CD4-positive, alpha-beta T cell (primary cell): ENCODE data around the gene OGT. TPM values are rescaled to one million over a fixed set of nuclear protein-coding genes. Genes with fewer than 3 reads are reported as not detected.
"Not testable (repeated sequence)": the region's sequence is repeated elsewhere in the genome, so short reads cannot be mapped to it uniquely, and the experiment has no call there.

Experiments used
- ATAC-seq: fragments of 200-7000 bp; cut with Tn5 transposase; one replicate; pipeline ENCODE4 v1.10.0; 2022; ENCODE audit warnings: mild to moderate bottlenecking; ENCODE audit not compliant: poor library complexity
- CTCF ChIA-PET: fragments of 350-600 bp; sonication (Branson Sonifier 250); formaldehyde crosslinking; loops from one replicate; lab custom pipeline; 2021; ENCODE audit warnings: antibody characterized with exemption, inconsistent platforms; lab: Charles Lee
- POLR2A ChIA-PET: fragments of 350-600 bp; sonication (Branson Sonifier 250); formaldehyde crosslinking; loops from one replicate; lab custom pipeline; 2021; ENCODE audit warnings: antibody characterized with exemption, inconsistent platforms; lab: Charles Lee
- DNase-seq, 14 experiments: peaks; one replicate each; pipeline ENCODE4 v3.0.0-alpha.2; 2013 to 2020; ENCODE audit warnings: mixed read lengths in 2 of 14
- H3K27ac ChIP-seq, 2 donors: one replicate each; pipeline versions ENCODE4 v1.5.1 to v1.7.0; 2013; ENCODE audit warnings: low read length in 2 of 2, low read depth in 1 of 2, mild to moderate bottlenecking in 1 of 2
- H3K27me3 ChIP-seq, 2 experiments: 1 replicate in 1 of 2; 2 replicates in 1 of 2; pipeline versions ENCODE4 v1.6.1 to v1.7.0; 2013; ENCODE audit warnings: low read length in 2 of 2, control low read depth in 1 of 2, mild to moderate bottlenecking in 1 of 2, moderate library complexity in 1 of 2; ENCODE audit not compliant: insufficient read depth in 2 of 2, control insufficient read depth in 1 of 2
- H3K36me3 ChIP-seq: one replicate; pipeline ENCODE4 v1.6.1; 2013; ENCODE audit warnings: low read length, control low read depth; ENCODE audit not compliant: insufficient read depth
- H3K4me1 ChIP-seq: one replicate; pipeline ENCODE4 v1.6.1; 2013; ENCODE audit warnings: low read length, control low read depth; ENCODE audit not compliant: insufficient read depth
- H3K4me3 ChIP-seq: one replicate; pipeline ENCODE4 v1.5.1; 2013; ENCODE audit warnings: mild to moderate bottlenecking, low read length, moderate library complexity
- H3K9me3 ChIP-seq, 2 experiments: 1 replicate in 1 of 2; 2 replicates in 1 of 2; pipeline versions ENCODE4 v1.6.1 to v1.7.0; 2013; ENCODE audit warnings: low read length in 2 of 2, mild to moderate bottlenecking in 2 of 2, control low read depth in 1 of 2, moderate library complexity in 1 of 2; ENCODE audit not compliant: control insufficient read depth in 1 of 2, insufficient read depth in 1 of 2
- H3K27ac Mint-ChIP-seq: one replicate; pipeline ENCODE4 v1.8.0; 2020; ENCODE audit warnings: mixed read lengths
- H3K27me3 Mint-ChIP-seq: one replicate; pipeline ENCODE4 v1.8.0; 2021; ENCODE audit warnings: mixed read lengths
- H3K36me3 Mint-ChIP-seq: one replicate; pipeline ENCODE4 v1.8.0; 2021; ENCODE audit warnings: low read depth, mixed read lengths
- H3K4me1 Mint-ChIP-seq: one replicate; pipeline ENCODE4 v1.8.0; 2021; ENCODE audit warnings: low read depth, mixed read lengths
- H3K4me3 Mint-ChIP-seq: one replicate; pipeline ENCODE4 v1.8.0; 2020; ENCODE audit warnings: mild to moderate bottlenecking, mixed read lengths
- H3K9me3 Mint-ChIP-seq: one replicate; pipeline ENCODE4 v1.8.0; 2020; ENCODE audit warnings: mixed read lengths
- intact Hi-C, 2 experiments: fragments of 100-400 bp; cut with DNase I in 1 of 2; cut with micrococcal nuclease in 1 of 2; formaldehyde crosslinking; loops; one replicate each; pipeline versions ENCODE4 v1.15.1 to v1.9.0; 2023 to 2025; cut with DNase I, micrococcal nuclease
- total RNA-seq, 174 experiments: library from RNA in 2 of 174; stranded (reverse) in 2 of 174; gene quantifications; one replicate each; pipeline ENCODE4 v1.2.3 and lab custom pipeline; 2021 to 2026
- TF ChIP-seq, protein P1 (sequence below): fragments of 200-600 bp; IDR thresholded peaks from one replicate; pipeline ENCODE4 v1.8.0; 2022; ENCODE audit warnings: antibody characterized with exemption, mild to moderate bottlenecking

The OGT gene
- total RNA-seq, 2 experiments from 2014 or later = 279 to 295 TPM

DNA sequence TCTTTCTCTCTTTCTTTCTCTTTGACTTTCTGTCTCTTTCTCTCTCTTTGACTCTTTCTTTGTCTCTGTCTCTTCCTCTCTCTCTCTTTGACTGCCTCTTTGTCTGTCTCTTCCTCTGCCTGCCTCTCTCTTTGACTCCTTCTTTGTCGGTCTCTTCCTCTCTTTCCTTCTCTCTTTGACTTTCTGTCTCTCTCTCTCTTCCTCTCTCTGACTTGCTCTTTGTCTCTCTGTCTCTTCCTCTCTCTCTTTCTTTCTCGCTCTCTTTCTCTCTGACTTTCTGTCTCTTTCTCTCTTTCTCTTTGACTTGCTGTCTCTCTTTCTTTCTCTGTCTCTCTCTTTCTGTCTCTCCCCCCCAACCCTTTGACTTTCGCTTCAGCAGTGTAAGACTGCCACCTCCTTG, 36.4 kb upstream of the OGT start:
- ChIA-PET POLR2A (no interaction called here), CTCF (no interaction called here)
- ATAC-seq = no peak

DNA sequence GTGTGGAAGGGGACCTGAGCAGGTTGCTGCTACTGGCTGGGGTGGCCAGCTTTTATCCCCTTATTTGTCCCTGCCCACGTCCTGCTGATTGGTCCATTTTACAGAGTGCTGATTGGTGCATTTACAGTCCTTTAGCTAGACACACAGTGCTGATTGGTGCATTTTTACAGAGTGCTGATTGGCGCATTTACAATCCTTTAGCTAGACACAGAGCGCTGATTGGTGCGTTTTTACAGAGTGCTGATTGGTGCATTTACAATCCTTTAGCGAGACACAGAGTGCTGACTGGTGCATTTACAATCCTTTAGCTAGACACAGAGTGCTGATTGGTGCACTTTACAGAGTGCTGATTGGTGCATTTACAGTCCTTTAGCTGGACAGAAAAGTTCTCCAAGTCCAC, 30.8 kb upstream of the OGT start:
- H3K4me1 ChIP-seq, H3K27me3 Mint-ChIP-seq, H3K27me3 ChIP-seq, ATAC-seq, H3K9me3 Mint-ChIP-seq, H3K9me3 ChIP-seq, H3K4me1 Mint-ChIP-seq, H3K4me3 ChIP-seq, H3K4me3 Mint-ChIP-seq, CTCF ChIA-PET, H3K36me3 ChIP-seq, H3K36me3 Mint-ChIP-seq, H3K27ac ChIP-seq, H3K27ac Mint-ChIP-seq, intact Hi-C loops, DNase-seq: not testable (repeated sequence)
- POLR2A ChIA-PET = interaction anchor here (1.1 kb wide), 1 partner anchor 30 kb away, joined by 4 read pairs; no protein-coding TSS in a partner anchor

More for the DNA sequence above, 36.4 kb upstream of the OGT start:
- Histone ChIP-seq H3K4me1 (peaks cover 10% of the 10 kb centered on the region), H3K4me3 (no peak overlapping the region), H3K36me3 (no peaks in the 10 kb centered on the region), H3K27me3 (no peaks in the 10 kb centered on the region), H3K9me3 (no peaks in the 10 kb centered on the region), H3K27ac (no peak overlapping the region)
- Mint-ChIP-seq H3K27me3 (no peaks in the 10 kb centered on the region), H3K9me3 (no peaks in the 10 kb centered on the region), H3K4me1 (peaks cover 7% of the 10 kb centered on the region), H3K27ac (no peak overlapping the region), H3K4me3 (no peak overlapping the region), H3K36me3 (no peaks in the 10 kb centered on the region)
- intact Hi-C loops = no loop called here
- TF ChIP-seq, protein P1, sequence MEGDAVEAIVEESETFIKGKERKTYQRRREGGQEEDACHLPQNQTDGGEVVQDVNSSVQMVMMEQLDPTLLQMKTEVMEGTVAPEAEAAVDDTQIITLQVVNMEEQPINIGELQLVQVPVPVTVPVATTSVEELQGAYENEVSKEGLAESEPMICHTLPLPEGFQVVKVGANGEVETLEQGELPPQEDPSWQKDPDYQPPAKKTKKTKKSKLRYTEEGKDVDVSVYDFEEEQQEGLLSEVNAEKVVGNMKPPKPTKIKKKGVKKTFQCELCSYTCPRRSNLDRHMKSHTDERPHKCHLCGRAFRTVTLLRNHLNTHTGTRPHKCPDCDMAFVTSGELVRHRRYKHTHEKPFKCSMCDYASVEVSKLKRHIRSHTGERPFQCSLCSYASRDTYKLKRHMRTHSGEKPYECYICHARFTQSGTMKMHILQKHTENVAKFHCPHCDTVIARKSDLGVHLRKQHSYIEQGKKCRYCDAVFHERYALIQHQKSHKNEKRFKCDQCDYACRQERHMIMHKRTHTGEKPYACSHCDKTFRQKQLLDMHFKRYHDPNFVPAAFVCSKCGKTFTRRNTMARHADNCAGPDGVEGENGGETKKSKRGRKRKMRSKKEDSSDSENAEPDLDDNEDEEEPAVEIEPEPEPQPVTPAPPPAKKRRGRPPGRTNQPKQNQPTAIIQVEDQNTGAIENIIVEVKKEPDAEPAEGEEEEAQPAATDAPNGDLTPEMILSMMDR = no peak
- no peak for DNase-seq

DNA sequence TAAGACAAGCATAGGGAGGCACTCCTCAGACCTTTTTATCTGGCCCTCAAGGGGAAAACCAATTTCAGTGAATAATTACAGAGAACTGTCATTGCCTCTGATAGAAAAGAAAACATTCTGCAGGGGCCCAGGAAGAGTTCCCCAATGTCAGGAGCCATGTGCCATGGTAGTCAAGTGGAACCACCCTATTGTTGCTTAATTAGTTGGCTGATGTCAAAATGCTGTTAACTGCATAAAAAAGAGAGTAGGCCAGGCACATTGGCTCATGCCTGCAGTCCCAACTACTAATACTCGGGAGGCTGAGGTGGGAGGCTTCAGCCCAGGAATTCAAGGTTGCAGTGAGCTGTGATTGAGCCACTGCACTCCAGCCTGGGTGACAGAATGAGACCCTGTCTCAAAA, 28.6 kb upstream of the OGT start:
- no peaks in the 10 kb centered on the region for H3K4me1 Mint-ChIP-seq
- no peak overlapping the region for H3K27ac Mint-ChIP-seq
- no peaks in the 10 kb centered on the region for H3K36me3 ChIP-seq
- no peaks in the 10 kb centered on the region for H3K9me3 ChIP-seq
- no peaks in the 10 kb centered on the region for H3K27me3 Mint-ChIP-seq
- intact Hi-C loops = no loop called here
- CTCF ChIA-PET = no interaction called here
- POLR2A ChIA-PET = no interaction called here
- no peaks in the 10 kb centered on the region for H3K36me3 Mint-ChIP-seq
- H3K4me3 ChIP-seq = no peak overlapping the region
- TF ChIP-seq, protein P1 = no peak
- ATAC-seq (no peak), DNase-seq (no peak)
- H3K4me1 ChIP-seq = no peaks in the 10 kb centered on the region
- H3K9me3 Mint-ChIP-seq = no peaks in the 10 kb centered on the region
- no peak overlapping the region for H3K4me3 Mint-ChIP-seq
- no peak overlapping the region for H3K27ac ChIP-seq
- H3K27me3 ChIP-seq = no peaks in the 10 kb centered on the region

DNA sequence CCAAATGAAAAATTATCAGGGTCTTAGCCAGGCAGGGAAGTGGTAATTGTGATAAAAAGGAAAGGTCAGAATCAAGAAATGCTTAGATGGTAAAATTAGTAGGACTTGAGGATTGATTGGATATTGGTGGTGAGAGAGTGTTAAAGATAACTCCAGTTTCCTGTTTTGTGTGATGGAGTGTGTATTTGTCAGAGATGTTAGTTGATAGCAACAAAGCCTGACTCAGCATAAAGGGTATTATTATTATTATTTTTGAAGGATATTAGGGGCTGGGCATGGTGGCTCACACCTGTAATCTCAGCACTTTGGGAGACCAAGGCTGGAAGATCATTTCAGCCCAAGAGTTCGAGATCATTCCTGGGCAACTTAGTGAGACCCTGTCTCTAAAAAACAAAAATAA, 23.6 kb upstream of the OGT start:
- Mint-ChIP-seq H3K4me3 (no peak overlapping the region), H3K9me3 (no peaks in the 10 kb centered on the region), H3K27me3 (no peaks in the 10 kb centered on the region), H3K27ac (no peak overlapping the region), H3K4me1 (peaks cover 3% of the 10 kb centered on the region), H3K36me3 (no peaks in the 10 kb centered on the region)
- no peak overlapping the region for H3K4me3 ChIP-seq
- H3K36me3 ChIP-seq = no peaks in the 10 kb centered on the region
- no peak for DNase-seq
- TF ChIP-seq, protein P1 = no peak
- intact Hi-C loops = no loop called here
- no peaks in the 10 kb centered on the region for H3K9me3 ChIP-seq
- ATAC-seq = no peak
- no peaks in the 10 kb centered on the region for H3K27me3 ChIP-seq
- H3K27ac ChIP-seq = no peak overlapping the region
- peaks cover under 1% of the 10 kb centered on the region for H3K4me1 ChIP-seq
- ChIA-PET CTCF (no interaction called here), POLR2A (no interaction called here)
